NT2/D1 (cell line): ENCODE results near the gene STK17A.

Experiments used
- SUZ12 ChIP-seq: IDR thresholded peaks from 2 replicates; pipeline ENCODE4 v1.6.1; 2011; ENCODE audit not compliant: insufficient read length, insufficient read depth; ENCODE audit errors: extremely low read depth
- YY1 ChIP-seq: IDR thresholded peaks from 2 replicates; pipeline ENCODE4 v1.6.1; 2011; ENCODE audit not compliant: insufficient read length, insufficient read depth
- ZNF274 ChIP-seq: IDR thresholded peaks from 2 replicates; pipeline ENCODE4 v1.6.1; 2011; ENCODE audit warnings: mild to moderate bottlenecking, low read depth, low read length

DNA sequence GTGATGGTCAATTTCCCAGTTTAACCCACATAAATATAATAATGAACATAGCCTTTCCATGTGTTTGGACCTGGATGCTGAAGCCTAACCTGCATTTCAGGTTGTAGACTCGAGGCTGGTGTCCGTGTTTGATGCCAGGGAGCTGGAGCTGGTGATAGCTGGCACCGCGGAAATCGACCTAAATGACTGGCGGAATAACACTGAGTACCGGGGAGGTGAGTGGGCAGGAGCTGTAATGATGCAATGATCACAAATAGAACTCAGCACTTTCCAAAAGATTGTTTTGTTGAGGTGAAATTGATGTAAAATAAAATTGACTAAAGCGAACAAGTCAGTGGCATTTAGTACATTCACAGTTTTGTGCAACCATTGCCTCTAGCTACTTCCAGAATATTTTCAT, 30.8 kb upstream of the STK17A start:
- TF ChIP-seq SUZ12 (no peak), YY1 (no peak), ZNF274 (no peak)
